ENCODE measurements around the gene LMO7.

LMO7 gene

DNA sequence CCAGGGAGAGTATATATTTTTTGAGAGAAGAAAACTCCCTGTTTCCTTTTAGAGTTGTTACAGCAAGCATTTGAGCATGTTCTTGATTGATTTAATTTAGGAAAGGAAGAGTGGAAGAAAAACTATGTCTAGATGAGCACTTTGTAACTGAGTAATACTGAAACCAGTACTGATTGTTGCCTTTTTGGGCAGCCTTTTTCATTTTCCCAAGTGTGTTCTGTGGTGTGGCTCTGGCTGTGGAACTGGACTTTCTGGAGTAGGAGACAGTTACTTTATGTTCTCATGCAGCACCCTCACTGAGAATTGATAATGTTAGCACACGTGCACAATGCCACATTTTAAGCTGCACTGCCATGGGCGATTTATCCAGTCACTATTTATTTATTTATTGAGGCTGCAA, 211.5 kb downstream of the LMO7 start:
- H3K79me2 ChIP-seq (ENCODE audit: insufficient read depth, low read length), result no peaks in the 10 kb centered on the region
- H3K9ac ChIP-seq (ENCODE audit: low read length), result no peak overlapping the region
- H3K9me3 ChIP-seq (ENCODE audit: low read length), result no peaks in the 10 kb centered on the region
- H4K20me1 ChIP-seq (ENCODE audit: insufficient read depth, low read length), result no peaks in the 10 kb centered on the region
- no peak overlapping the region for H3K27ac ChIP-seq (ENCODE audit: low read depth, low read length, poor library complexity, severe bottlenecking)
- H3K4me1 ChIP-seq (ENCODE audit: insufficient read depth, low read length, severe bottlenecking), result no peaks in the 10 kb centered on the region
- no peaks in the 10 kb centered on the region for H3F3A ChIP-seq (ENCODE audit: insufficient read depth, low read length)
- H2AFZ ChIP-seq (ENCODE audit: low read length), result no peak overlapping the region
- no peaks in the 10 kb centered on the region for H3K9me2 ChIP-seq (ENCODE audit: low read depth, low read length)
- peaks cover 76% of the 10 kb centered on the region for H3K36me3 ChIP-seq (ENCODE audit: insufficient read depth, low read length)
- H3K4me2 ChIP-seq (ENCODE audit: low read length), result no peak overlapping the region
- no peaks in the 10 kb centered on the region for H3K27me3 ChIP-seq (ENCODE audit: insufficient read depth, low read length)
- H3K4me3 ChIP-seq (ENCODE audit: low read depth, low read length, poor library complexity, severe bottlenecking), result no peak overlapping the region
- TF ChIP-seq, protein P1, sequence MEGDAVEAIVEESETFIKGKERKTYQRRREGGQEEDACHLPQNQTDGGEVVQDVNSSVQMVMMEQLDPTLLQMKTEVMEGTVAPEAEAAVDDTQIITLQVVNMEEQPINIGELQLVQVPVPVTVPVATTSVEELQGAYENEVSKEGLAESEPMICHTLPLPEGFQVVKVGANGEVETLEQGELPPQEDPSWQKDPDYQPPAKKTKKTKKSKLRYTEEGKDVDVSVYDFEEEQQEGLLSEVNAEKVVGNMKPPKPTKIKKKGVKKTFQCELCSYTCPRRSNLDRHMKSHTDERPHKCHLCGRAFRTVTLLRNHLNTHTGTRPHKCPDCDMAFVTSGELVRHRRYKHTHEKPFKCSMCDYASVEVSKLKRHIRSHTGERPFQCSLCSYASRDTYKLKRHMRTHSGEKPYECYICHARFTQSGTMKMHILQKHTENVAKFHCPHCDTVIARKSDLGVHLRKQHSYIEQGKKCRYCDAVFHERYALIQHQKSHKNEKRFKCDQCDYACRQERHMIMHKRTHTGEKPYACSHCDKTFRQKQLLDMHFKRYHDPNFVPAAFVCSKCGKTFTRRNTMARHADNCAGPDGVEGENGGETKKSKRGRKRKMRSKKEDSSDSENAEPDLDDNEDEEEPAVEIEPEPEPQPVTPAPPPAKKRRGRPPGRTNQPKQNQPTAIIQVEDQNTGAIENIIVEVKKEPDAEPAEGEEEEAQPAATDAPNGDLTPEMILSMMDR (IDR thresholded peaks at IDR 0.05; ENCODE audit: low read length), result no peak
- TF ChIP-seq EZH2 (IDR thresholded peaks at IDR 0.05; ENCODE audit: borderline replicate concordance, low read length), result no peak

DNA sequence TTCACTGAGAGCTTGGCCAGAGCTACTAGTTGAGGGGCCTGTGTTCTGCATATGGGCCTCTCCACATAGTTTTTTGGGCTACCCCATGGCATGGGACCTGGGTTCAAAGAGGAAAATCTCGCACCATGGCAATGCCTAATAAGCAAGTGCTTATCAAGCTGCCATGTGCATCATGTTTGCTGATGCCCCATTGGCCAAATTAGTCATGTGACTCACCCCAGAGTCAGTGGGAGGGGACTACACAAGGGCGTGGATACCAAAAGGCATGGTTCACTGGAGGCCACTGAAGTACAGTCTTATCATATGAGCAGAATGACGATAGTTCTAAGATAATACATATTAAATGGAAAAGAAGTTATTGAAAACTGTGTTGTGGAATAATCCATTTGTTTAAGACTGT, 214.8 kb downstream of the LMO7 start:
- no peaks in the 10 kb centered on the region for H3K27me3 ChIP-seq (ENCODE audit: insufficient read depth, low read length)
- H3K4me3 ChIP-seq (ENCODE audit: low read depth, low read length, poor library complexity, severe bottlenecking), result no peak overlapping the region
- no peaks in the 10 kb centered on the region for H3K4me1 ChIP-seq (ENCODE audit: insufficient read depth, low read length, severe bottlenecking)
- H2AFZ ChIP-seq (ENCODE audit: low read length), result no peak overlapping the region
- peaks cover 74% of the 10 kb centered on the region for H3K36me3 ChIP-seq (ENCODE audit: insufficient read depth, low read length)
- H3F3A ChIP-seq (ENCODE audit: insufficient read depth, low read length), result no peaks in the 10 kb centered on the region
- no peak for TF ChIP-seq EZH2 (IDR thresholded peaks at IDR 0.05; ENCODE audit: borderline replicate concordance, low read length)
- TF ChIP-seq, protein P1 (IDR thresholded peaks at IDR 0.05; ENCODE audit: low read length), result no peak
- no peaks in the 10 kb centered on the region for H4K20me1 ChIP-seq (ENCODE audit: insufficient read depth, low read length)
- H3K79me2 ChIP-seq (ENCODE audit: insufficient read depth, low read length), result no peaks in the 10 kb centered on the region
- no peak overlapping the region for H3K27ac ChIP-seq (ENCODE audit: low read depth, low read length, poor library complexity, severe bottlenecking)
- no peaks in the 10 kb centered on the region for H3K9me2 ChIP-seq (ENCODE audit: low read depth, low read length)
- H3K9ac ChIP-seq (ENCODE audit: low read length), result no peak overlapping the region
- H3K9me3 ChIP-seq (ENCODE audit: low read length), result no peaks in the 10 kb centered on the region
- no peak overlapping the region for H3K4me2 ChIP-seq (ENCODE audit: low read length)

DNA sequence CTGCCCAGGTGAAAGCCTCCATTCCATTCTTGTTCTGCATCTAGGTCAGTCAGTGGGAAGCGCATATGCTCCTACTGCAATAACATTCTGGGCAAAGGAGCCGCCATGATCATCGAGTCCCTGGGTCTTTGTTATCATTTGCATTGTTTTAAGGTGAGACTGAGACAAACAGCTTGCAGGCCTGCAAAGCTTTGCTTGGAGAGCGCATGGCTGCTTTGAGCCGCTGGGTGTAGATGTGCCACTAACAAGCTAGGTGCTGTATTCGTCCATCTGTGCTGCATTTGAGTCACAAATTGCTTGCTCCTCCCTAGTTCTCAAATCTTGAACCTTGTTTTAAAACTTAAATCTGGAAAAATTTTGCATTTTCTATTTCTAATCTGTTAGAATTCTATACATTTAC, 219.1 kb downstream of the LMO7 start:
- H3K4me2 ChIP-seq (ENCODE audit: low read length), result no peak overlapping the region
- TF ChIP-seq EZH2 (IDR thresholded peaks at IDR 0.05; ENCODE audit: borderline replicate concordance, low read length), result no peak
- TF ChIP-seq, protein P1 (IDR thresholded peaks at IDR 0.05; ENCODE audit: low read length), result no peak
- no peaks in the 10 kb centered on the region for H4K20me1 ChIP-seq (ENCODE audit: insufficient read depth, low read length)
- H3K9ac ChIP-seq (ENCODE audit: low read length), result no peak overlapping the region
- H3K4me1 ChIP-seq (ENCODE audit: insufficient read depth, low read length, severe bottlenecking), result no peaks in the 10 kb centered on the region
- H3K36me3 ChIP-seq (ENCODE audit: insufficient read depth, low read length), result peaks cover 64% of the 10 kb centered on the region
- H3F3A ChIP-seq (ENCODE audit: insufficient read depth, low read length), result no peaks in the 10 kb centered on the region
- H3K27me3 ChIP-seq (ENCODE audit: insufficient read depth, low read length), result no peaks in the 10 kb centered on the region
- no peak overlapping the region for H3K27ac ChIP-seq (ENCODE audit: low read depth, low read length, poor library complexity, severe bottlenecking)
- no peak overlapping the region for H3K4me3 ChIP-seq (ENCODE audit: low read depth, low read length, poor library complexity, severe bottlenecking)
- no peak overlapping the region for H2AFZ ChIP-seq (ENCODE audit: low read length)
- no peaks in the 10 kb centered on the region for H3K9me3 ChIP-seq (ENCODE audit: low read length)
- H3K9me2 ChIP-seq (ENCODE audit: low read depth, low read length), result no peaks in the 10 kb centered on the region
- H3K79me2 ChIP-seq (ENCODE audit: insufficient read depth, low read length), result no peaks in the 10 kb centered on the region
